T-helper 1 cell treated with Interleukin-12 subunit alpha and Interleukin-12 subunit beta and Interleukin-4 antibody, amounts not matched to agents 30 μg/mL and 1 μg/mL, for 36 hours (primary cell): Measurements from ENCODE around the gene ZNF497.

Experiments used
- H3K27ac Mint-ChIP-seq: one replicate; pipeline ENCODE4 v1.8.0; 2021; ENCODE audit warnings: mild to moderate bottlenecking, mixed read lengths
- H3K27me3 Mint-ChIP-seq: one replicate; pipeline ENCODE4 v1.8.0; 2021; ENCODE audit warnings: low read depth, mixed read lengths
- H3K36me3 Mint-ChIP-seq: one replicate; pipeline ENCODE4 v1.8.0; 2021; ENCODE audit warnings: low read depth, mixed read lengths
- H3K4me1 Mint-ChIP-seq: one replicate; pipeline ENCODE4 v1.8.0; 2021; ENCODE audit warnings: low read depth, mixed read lengths
- H3K4me3 Mint-ChIP-seq: one replicate; pipeline ENCODE4 v1.8.0; 2021; ENCODE audit warnings: mild to moderate bottlenecking, moderate library complexity, mixed read lengths
- H3K9me3 Mint-ChIP-seq: one replicate; pipeline ENCODE4 v1.8.0; 2021; ENCODE audit warnings: mixed read lengths

The ZNF497 gene

DNA sequence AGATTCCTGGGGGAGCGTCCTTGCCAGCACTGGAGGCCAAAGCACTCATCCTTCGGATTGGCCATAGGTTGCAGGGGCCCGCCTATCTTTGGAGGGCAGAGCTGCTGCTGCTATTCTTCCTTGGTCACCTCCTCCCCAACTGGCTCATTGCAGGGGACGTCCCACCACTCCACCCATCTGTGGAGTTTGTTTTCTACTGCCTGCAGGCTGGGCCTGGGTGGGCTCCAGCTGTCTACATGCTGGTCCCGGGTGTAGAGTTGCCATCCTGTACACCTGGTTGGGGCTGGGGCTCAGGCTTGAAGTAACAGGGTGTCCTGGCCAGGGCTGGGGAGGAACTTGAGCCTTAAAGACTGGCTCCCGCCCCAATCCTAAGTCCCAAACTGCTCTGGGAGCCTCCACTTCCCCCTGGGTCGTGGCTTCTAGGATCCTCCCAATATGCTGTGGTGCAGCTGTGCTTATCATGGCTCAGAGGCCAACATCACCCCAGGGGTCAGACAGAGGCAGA is 35.0 kb upstream of the ZNF497 start:
- no peak overlapping the region for H3K4me3 Mint-ChIP-seq
- peaks cover 27% of the 10 kb centered on the region for H3K36me3 Mint-ChIP-seq
- no peaks in the 10 kb centered on the region for H3K9me3 Mint-ChIP-seq
- peaks cover 9% of the 10 kb centered on the region for H3K4me1 Mint-ChIP-seq
- no peak overlapping the region for H3K27ac Mint-ChIP-seq
- H3K27me3 Mint-ChIP-seq: peaks cover 9% of the 10 kb centered on the region

DNA sequence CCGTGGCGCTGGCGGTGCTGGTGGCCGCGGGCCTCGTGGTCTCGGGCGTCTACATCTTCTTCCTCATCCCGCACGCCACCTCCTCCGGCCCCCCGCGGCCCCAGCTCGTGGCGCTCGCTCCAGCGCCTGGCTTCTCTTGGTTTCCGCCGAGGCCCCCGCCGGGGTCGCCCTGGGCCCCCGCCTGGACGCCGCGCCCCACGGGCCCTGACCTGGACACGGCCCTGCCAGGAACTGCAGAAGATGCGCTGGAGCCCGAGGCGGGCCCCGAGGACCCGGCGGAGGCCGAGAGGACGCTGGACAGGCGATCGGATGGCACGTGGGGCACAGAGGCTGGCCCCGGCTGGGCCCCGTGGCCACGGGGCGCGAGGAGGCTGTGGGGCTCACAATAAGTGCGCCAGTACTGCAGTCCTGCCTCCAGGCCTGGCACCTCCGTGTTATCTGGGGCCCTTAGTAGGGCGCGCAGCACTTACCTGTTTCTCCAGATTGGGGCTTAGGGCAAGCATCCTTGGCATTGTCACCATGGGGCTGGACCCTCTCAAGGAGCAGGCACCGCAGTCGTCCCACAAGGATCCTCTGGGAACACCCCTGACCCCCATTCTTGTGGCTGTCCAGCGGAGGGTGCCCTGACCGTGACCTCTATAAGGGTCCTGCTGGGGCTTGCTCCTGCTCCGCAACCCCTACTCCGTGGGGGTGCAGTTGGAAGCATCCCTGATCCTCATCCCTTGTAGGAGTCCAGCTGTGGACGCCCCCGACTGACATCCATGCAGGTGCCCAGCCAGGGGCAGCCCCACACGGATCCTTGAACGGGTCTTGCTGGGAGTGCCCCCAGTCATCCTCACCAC is 34.4 kb upstream of the ZNF497 start:
- H3K4me1 Mint-ChIP-seq: peaks cover 9% of the 10 kb centered on the region
- no peak overlapping the region for H3K27ac Mint-ChIP-seq
- no peaks in the 10 kb centered on the region for H3K9me3 Mint-ChIP-seq
- peaks cover 27% of the 10 kb centered on the region for H3K36me3 Mint-ChIP-seq
- no peak overlapping the region for H3K4me3 Mint-ChIP-seq
- peaks cover 9% of the 10 kb centered on the region for H3K27me3 Mint-ChIP-seq

DNA sequence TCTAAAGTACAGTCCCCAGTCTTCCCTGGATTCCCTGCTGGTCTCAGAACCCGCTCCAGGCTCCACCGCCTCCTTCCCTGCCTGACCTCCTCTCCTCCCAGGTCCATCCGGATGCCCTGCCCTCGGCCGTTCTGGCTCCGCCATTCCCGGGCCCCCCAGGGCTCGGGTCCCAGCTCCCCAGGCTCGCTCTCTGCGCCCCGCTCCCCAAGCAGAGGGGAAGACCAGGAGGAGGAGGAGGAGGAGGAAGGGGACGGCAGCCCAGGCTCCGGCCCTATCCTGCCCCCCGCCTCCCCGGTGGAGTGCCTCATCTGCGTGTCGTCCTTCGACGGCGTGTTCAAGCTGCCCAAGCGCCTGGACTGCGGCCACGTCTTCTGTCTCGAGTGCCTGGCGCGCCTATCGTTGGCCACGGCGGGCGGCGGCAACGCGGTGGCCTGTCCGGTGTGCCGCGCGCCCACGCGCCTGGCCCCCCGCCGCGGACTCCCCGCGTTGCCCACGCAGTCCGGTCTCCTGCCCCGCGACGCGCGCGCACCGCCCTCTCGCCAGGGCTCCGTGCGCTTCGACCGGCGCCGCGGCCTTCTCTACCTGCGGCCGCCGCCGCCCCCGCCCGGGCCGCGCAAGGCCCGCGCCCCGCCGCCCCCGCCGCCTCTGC is 33.6 kb upstream of the ZNF497 start:
- H3K27me3 Mint-ChIP-seq: peaks cover 9% of the 10 kb centered on the region
- peaks cover 6% of the 10 kb centered on the region for H3K4me1 Mint-ChIP-seq
- H3K4me3 Mint-ChIP-seq: no peak overlapping the region
- H3K9me3 Mint-ChIP-seq: no peaks in the 10 kb centered on the region
- peaks cover 26% of the 10 kb centered on the region for H3K36me3 Mint-ChIP-seq
- H3K27ac Mint-ChIP-seq: no peak overlapping the region

DNA sequence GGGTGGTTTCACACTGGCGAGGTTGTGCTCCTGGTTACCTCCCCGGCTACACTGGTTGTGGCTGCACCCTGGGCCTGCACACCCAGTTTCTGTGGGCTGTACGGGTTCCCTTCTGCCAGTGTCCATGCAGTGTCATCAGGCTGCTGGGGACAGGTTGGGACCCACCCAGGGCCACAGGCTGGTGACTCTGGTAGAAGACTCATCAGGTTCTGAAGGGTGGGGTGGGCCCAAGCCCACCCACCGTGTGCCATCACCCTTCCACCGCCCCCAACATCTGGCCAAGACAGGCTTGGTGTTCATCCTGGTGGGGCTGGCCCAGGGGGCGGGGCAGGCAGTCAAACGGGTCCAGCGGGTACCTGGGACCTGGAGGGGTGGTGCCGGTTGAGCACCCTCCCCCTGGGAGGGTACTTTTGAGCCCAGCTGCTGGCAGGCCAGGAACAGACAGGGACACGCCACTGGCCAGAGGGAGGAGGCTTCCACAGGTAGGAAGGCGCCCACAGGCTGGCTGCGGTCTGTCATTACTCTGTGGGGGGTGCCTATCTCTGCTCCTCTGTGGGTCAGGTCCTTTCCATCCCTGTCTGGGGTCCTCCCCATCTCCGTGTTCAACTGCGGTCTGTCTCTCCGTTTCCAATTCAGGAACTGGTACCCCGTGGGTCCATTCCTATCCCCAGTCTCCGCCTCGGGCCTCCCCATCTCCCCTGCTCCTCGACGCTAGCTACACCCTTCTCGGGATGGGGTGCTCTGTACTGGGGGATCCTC is 32.8 kb upstream of the ZNF497 start, which contains the start of gene RNF225:
Gene RNF225, plus strand, starts transcription at position 437 of the 759 bp plus-strand sequence. CDS start 434 bp downstream, outside the sequence.
- peaks cover 9% of the 10 kb centered on the region for H3K27me3 Mint-ChIP-seq
- peaks cover 30% of the 10 kb centered on the region for H3K36me3 Mint-ChIP-seq
- H3K27ac Mint-ChIP-seq: no peak within 1 kb of the TSS
- no peak within 1 kb of the TSS for H3K4me3 Mint-ChIP-seq
- H3K4me1 Mint-ChIP-seq: peaks cover 9% of the 10 kb centered on the region
- H3K9me3 Mint-ChIP-seq: no peaks in the 10 kb centered on the region

DNA sequence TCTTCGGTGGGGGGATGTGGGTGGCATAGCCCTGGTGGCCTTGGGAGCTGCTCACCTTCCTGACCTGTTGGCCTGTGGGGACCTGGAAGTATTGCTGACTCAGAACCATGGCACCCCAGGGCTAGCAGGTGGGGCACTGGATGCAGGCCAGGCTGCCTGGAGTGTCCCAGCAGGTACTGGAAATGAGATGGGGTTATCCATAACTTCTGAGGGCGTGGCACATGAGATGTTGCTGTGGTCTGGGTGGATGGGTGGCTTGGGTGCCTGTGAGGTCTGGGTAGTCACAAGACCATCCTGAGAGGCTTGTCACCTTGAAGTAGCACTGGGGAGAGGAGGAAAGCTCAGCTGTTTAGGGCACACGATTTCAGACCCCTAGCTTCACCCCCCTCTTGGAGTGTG is 32.3 kb upstream of the ZNF497 start:
- Mint-ChIP-seq H3K4me1 (peaks cover 8% of the 10 kb centered on the region), H3K27me3 (peaks cover 9% of the 10 kb centered on the region), H3K9me3 (no peaks in the 10 kb centered on the region), H3K36me3 (peaks cover 32% of the 10 kb centered on the region), H3K4me3 (no peak overlapping the region), H3K27ac (no peak overlapping the region)

DNA sequence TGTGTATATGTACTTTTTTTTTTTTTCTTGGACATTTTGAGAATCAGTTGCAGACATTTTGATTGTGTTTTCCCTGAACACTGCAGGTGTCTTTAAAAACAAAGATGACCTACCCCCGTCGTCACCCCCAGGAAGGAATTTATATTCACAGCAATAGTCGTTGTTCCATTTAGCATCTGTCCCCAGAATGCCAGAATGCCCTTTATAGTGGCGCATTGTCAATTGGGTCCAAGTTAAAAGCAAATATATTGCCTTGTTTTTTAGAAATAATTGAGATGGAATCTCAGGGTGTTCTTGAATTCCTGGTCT is 31.1 kb upstream of the ZNF497 start:
- peaks cover 39% of the 10 kb centered on the region for H3K36me3 Mint-ChIP-seq
- peaks cover 9% of the 10 kb centered on the region for H3K27me3 Mint-ChIP-seq
- no peaks in the 10 kb centered on the region for H3K9me3 Mint-ChIP-seq
- no peak overlapping the region for H3K27ac Mint-ChIP-seq
- no peak overlapping the region for H3K4me3 Mint-ChIP-seq
- peaks cover 14% of the 10 kb centered on the region for H3K4me1 Mint-ChIP-seq

DNA sequence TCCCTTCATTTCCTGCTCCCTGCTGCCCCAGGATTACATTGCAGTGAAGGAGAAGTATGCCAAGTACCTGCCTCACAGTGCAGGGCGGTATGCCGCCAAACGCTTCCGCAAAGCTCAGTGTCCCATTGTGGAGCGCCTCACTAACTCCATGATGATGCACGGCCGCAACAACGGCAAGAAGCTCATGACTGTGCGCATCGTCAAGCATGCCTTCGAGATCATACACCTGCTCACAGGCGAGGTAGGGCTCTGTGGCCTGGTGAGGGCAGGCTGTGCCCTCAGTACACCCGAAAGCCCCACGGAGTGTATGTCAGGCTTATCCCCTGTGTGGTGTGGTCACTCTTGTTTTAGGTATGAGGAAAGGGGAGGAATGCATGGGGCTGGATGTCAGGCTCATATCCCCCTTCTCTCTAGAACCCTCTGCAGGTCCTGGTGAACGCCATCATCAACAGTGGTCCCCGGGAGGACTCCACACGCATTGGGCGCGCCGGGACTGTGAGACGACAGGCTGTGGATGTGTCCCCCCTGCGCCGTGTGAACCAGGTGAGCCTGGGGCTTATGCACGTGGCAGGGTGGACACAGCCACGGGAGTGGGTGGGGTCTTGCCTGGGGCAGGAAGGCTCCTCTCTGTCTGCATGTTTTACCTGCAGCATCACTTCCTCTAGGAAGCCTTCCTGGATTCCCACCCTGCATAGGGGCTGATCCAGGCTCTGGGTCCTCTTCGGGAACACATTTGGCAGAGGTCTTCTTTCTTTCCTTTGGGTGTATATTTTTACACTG is 30.6 kb upstream of the ZNF497 start:
- H3K9me3 Mint-ChIP-seq: no peaks in the 10 kb centered on the region
- H3K27me3 Mint-ChIP-seq: peaks cover 9% of the 10 kb centered on the region
- no peak overlapping the region for H3K4me3 Mint-ChIP-seq
- H3K4me1 Mint-ChIP-seq: peaks cover 17% of the 10 kb centered on the region
- H3K27ac Mint-ChIP-seq: no peak overlapping the region
- peaks cover 41% of the 10 kb centered on the region for H3K36me3 Mint-ChIP-seq

DNA sequence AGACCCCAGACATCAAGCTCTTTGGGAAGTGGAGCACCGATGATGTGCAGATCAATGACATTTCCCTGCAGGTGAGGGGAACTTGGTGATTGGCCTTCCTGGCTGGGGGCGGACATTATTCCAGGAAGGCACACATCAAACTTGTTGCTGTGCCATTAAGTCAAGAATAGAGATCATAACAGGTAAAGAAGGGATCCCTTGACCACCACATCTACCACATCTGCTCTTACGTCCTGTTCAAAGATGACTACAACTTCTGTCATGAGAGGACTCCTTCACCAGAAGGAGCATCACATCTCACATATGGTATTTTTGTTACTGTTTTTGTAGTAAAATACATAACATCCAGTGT is 25.6 kb upstream of the ZNF497 start:
- Mint-ChIP-seq H3K36me3 (peaks cover 32% of the 10 kb centered on the region), H3K4me1 (peaks cover 32% of the 10 kb centered on the region), H3K27ac (peak overlapping the region; percentile 94), H3K4me3 (peak overlapping the region; percentile 97), H3K9me3 (no peaks in the 10 kb centered on the region), H3K27me3 (no peaks in the 10 kb centered on the region)

DNA sequence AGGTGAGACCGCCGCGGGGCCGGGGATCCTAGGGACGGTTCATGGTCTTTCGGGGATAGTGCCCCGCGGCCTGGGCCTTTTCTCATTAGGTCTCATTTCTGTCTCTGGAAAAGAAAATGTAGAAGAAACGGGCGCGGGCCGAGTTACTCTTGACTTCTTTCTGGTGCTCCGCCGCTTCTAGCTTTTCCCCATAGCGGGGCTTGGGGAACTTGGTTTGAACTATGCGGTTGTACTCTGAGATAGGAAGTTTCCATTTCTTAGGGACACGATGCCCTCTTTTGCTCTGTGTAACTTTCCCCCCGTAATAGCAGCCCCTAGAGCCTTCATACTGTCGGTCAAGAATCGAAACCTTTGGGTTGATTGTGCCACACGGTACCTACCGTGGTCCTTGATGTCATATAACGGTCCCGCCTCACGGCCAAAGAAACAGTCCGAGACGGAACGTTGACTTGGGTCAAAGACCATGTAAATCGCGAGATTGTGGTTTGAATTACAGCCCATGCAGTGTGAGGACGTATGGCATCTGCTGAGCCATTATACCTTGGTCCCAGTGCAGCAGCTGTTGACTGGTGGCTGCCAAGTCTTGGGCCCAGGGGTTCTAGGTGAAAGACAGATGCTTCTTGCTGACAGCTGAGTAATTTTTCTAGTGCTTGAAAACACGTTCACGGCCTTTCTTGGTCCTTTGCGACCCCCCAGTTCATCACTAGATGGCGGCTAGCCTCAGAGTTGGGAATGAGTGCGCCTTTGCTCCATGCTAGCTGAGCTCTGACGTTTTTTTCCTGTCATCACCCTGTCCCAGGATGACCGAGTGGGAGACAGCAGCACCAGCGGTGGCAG is 25.0 kb upstream of the ZNF497 start:
- H3K36me3 Mint-ChIP-seq: peaks cover 27% of the 10 kb centered on the region
- H3K4me1 Mint-ChIP-seq: peaks cover 32% of the 10 kb centered on the region
- no peaks in the 10 kb centered on the region for H3K27me3 Mint-ChIP-seq
- H3K27ac Mint-ChIP-seq: peak overlapping the region; percentile 94
- no peaks in the 10 kb centered on the region for H3K9me3 Mint-ChIP-seq
- peak overlapping the region; percentile 97 for H3K4me3 Mint-ChIP-seq

DNA sequence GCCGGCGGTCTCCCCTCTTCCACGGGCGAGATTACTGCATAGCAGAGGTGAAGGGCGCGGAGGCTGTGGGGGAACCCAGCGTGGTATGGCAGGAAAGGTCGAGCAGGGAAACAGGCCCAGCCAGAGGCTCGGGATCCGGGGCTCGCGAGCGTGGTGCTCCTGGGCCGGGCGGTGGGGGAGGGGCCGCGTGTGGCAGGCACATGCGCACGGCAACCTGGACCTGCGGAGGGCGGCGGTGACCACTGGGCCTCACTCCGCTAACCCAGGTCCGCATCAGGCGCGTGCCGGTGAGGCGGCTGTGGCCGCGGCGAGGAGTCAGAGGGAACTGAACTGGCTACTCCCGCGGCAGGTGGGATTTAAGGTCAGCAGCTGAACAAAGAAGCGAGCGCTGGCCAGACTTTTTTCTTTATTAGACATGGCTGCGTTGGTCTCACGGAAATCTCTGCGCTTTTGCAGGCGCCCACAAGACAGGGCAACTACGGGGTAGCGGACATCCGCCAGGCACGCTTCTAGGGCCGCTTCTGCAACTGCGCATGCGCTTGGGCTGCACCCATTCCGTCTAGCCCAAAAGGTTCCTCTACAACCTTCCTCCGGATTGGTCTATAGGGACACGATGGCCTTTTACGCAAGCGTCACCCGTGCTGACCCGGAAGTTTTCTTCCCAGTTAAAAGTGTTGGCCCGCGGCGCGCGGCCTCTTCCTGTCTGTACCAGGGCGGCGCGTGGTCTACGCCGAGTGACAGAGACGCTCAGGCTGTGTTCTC is 24.2 kb upstream of the ZNF497 start, which contains the start of gene RPS5:
Gene RPS5, plus strand, starts transcription at position 694 of the 762 bp plus-strand sequence. CDS start 869 bp downstream, outside the sequence.
- no peaks in the 10 kb centered on the region for H3K9me3 Mint-ChIP-seq
- peaks cover 25% of the 10 kb centered on the region for H3K36me3 Mint-ChIP-seq
- H3K27me3 Mint-ChIP-seq: no peaks in the 10 kb centered on the region
- H3K4me1 Mint-ChIP-seq: peaks cover 36% of the 10 kb centered on the region
- peak within 1 kb of the TSS; percentile 94 for H3K27ac Mint-ChIP-seq
- peak within 1 kb of the TSS; percentile 97 for H3K4me3 Mint-ChIP-seq

DNA sequence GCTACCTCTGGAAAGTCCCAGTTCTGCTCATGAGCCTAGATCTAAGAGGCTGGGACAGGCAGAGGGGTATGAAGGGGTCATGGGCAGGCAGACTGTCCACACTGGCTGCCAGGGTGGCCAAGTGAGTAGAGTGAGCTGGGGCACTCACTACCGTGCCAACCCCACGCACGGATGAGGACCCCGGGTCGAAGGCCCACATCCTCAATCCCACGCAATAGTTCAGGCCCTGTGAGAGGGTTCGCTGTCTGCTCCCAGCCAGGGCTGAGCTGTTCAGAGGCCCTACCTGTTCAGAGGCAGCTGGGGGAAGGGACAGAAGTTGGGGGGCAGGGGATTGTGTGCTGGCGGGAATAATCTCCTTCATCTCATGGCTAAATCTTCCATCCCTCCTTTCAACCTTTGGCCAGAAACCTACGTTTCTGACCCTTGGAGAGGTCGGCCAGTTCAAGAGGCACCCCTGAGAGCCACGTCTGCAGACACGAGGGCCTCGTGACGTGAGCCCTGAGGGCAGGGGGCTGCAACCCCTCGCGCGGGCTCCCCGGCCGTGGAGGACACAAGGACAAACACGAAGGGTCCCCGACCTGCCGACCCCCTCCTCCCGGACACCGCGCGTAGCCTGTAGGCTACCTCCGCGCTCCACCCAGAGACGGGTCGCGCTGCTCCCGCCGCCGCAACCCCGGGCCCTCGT is 23.5 kb upstream of the ZNF497 start:
- peaks cover 25% of the 10 kb centered on the region for H3K36me3 Mint-ChIP-seq
- H3K9me3 Mint-ChIP-seq: no peaks in the 10 kb centered on the region
- H3K4me3 Mint-ChIP-seq: peak overlapping the region; percentile 97
- H3K4me1 Mint-ChIP-seq: peaks cover 35% of the 10 kb centered on the region
- H3K27ac Mint-ChIP-seq: peak overlapping the region; percentile 94
- H3K27me3 Mint-ChIP-seq: no peaks in the 10 kb centered on the region

DNA sequence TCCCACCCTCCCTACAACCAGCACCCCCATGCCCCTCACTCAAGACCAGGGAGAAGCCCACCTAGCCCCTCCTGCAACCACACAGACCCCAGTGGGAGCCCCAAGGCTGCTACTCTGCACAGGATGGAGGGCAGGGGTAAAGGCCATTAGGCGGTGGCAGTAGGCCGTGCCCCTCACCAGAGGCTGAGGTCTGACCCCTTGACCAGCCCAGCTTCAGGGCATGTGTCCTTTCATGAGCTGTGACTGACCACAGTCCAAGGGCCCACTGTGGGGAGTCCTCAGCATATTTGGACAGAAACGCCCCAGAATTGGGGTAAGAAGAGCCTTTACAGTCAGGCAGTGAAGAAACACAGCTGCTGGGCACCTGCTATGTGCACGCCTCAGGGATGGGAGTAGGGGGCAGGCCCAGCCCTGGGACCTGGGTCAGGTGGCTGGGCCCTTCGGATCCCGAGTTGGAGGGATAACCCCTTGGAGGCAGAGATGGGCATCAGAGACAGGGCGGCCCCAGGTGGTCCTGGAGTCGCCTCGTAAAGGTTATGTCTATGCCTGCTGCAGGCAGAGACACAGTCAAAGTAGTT is 22.9 kb upstream of the ZNF497 start:
- H3K9me3 Mint-ChIP-seq: no peaks in the 10 kb centered on the region
- H3K36me3 Mint-ChIP-seq: peaks cover 20% of the 10 kb centered on the region
- H3K4me1 Mint-ChIP-seq: peaks cover 30% of the 10 kb centered on the region
- H3K27me3 Mint-ChIP-seq: no peaks in the 10 kb centered on the region
- peak overlapping the region; percentile 94 for H3K27ac Mint-ChIP-seq
- peak overlapping the region; percentile 97 for H3K4me3 Mint-ChIP-seq
